SIG-M5 (cell line): ENCODE data around the gene OSBPL1A.
"Not testable (repeated sequence)": the region's sequence is repeated elsewhere in the genome, so short reads cannot be mapped to it uniquely, and the experiment has no call there.

ENCODE experiments used
- DNase-seq: peaks from one replicate; lab custom pipeline; 2025; lab: John Stamatoyannopoulos, UW

OSBPL1A gene

GRCh38 chr18:24397131-24397693 is 412 bp downstream of the OSBPL1A start:
- peak; percentile 48 for DNase-seq

- DNase-seq = no peak
Observed at GRCh38 chr18:24396082-24396633, 1.5 kb downstream of the OSBPL1A start.

- peak; percentile 21 for DNase-seq
Observed at GRCh38 chr18:24395049-24395795, 2.4 kb downstream of the OSBPL1A start.

- DNase-seq = no peak
Observed at GRCh38 chr18:24388957-24389356, 8.7 kb downstream of the OSBPL1A start.

- DNase-seq = no peak
Observed at GRCh38 chr18:24386681-24387080, 10.9 kb downstream of the OSBPL1A start.

- no peak for DNase-seq
Observed at GRCh38 chr18:24381126-24381525, 16.5 kb downstream of the OSBPL1A start.

- DNase-seq = no peak
Observed at GRCh38 chr18:24380163-24380747, 17.4 kb downstream of the OSBPL1A start.

GRCh38 chr18:24378598-24378997 is 19.0 kb downstream of the OSBPL1A start:
- DNase-seq = no peak

- not testable (repeated sequence) for DNase-seq
Observed at GRCh38 chr18:24376531-24376930, 21.1 kb downstream of the OSBPL1A start.

- DNase-seq = no peak
Observed at GRCh38 chr18:24373328-24373727, 24.3 kb downstream of the OSBPL1A start.

GRCh38 chr18:24372279-24372872 is 25.2 kb downstream of the OSBPL1A start:
- no peak for DNase-seq

GRCh38 chr18:24370120-24370519 is 27.5 kb downstream of the OSBPL1A start:
- no peak for DNase-seq

GRCh38 chr18:24369426-24369825 is 28.2 kb downstream of the OSBPL1A start:
- DNase-seq = no peak

- DNase-seq = no peak
Observed at GRCh38 chr18:24368749-24369148, 28.9 kb downstream of the OSBPL1A start.

- DNase-seq = no peak
Observed at GRCh38 chr18:24366328-24366727, 31.3 kb downstream of the OSBPL1A start.

GRCh38 chr18:24364177-24364576 is 33.4 kb downstream of the OSBPL1A start:
- no peak for DNase-seq

GRCh38 chr18:24362757-24363156 is 34.9 kb downstream of the OSBPL1A start:
- no peak for DNase-seq

GRCh38 chr18:24359787-24360530 is 37.7 kb downstream of the OSBPL1A start:
- not testable (repeated sequence) for DNase-seq

GRCh38 chr18:24354278-24354677 is 43.3 kb downstream of the OSBPL1A start:
- DNase-seq = no peak

- DNase-seq = no peak
Observed at GRCh38 chr18:24346254-24346653, 51.4 kb downstream of the OSBPL1A start.

- DNase-seq = no peak
Observed at GRCh38 chr18:24344509-24344908, 53.1 kb downstream of the OSBPL1A start.

- no peak for DNase-seq
Observed at GRCh38 chr18:24342347-24342746, 55.3 kb downstream of the OSBPL1A start.
